ENCODE results near the gene PIGC.

PIGC gene

GRCh38 chr1:172427191-172427590 lies 16.7 kb downstream of the PIGC start:
- no peak for DNase-seq

DNA sequence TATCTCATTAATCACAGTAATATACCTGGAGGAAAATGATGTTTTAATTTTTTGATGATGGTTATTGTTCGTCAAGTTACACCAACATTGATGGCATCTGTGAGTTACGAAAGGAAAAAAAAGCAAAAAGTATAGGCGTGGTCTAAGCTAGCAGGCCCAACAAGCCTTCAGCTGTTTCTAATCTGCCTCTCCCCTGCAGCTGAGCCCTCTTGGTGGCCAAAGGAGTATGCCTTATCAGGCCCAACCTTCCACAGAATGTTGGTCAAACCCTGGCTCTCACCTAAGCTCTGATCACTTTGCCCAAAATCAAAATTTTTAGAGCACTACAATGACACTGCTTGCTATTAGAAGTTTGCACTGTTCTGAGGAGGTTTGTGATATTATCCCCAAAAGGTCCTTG lies 18.5 kb downstream of the PIGC start:
- DNase-seq, result no peak

DNA sequence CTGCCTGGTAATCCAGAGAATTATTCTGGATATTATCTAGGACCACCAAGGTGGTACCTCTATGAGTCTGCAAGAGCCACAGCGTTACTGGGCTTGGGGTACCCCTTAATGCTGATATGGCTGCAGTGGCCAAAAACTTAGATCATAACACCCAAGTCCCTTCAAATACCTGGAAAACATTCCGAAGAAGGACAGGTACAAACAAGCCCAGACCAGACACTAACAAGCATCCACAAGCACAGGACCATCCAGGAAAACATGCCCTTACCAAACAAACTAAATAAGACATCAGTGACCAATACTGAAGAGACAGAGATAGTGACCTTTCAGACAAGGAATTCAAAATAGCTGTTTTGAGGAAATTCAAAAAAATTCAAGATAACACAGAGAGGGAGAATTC lies 20.5 kb downstream of the PIGC start:
- DNase-seq, result no peak

- no peak for DNase-seq
Observed at GRCh38 chr1:172421974-172422604, 21.8 kb downstream of the PIGC start.

DNA sequence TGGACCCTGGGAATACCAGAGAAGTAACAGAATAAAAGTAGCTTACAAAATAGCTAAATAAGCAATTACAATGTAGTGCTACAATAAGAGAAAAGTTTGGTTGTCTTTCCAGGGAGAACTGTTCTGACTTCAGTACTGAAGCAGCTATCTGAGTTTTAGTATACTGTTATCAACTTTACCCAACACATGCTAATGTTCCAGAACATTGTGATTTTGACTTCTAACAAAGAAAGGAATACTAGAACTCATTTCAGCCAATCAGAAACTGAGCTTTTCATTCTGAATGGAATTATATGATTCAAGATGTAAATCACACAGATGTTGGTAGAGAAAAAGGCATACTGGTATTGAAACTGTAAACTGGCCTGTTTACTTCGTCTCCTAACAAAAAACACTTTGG lies 23.5 kb downstream of the PIGC start, which contains the start of gene C1orf105:
TSS of gene C1orf105 (plus strand) at position 301 of the 400 bp plus-strand sequence. CDS start 201 bp downstream, outside the sequence.
- no peak for DNase-seq

DNA sequence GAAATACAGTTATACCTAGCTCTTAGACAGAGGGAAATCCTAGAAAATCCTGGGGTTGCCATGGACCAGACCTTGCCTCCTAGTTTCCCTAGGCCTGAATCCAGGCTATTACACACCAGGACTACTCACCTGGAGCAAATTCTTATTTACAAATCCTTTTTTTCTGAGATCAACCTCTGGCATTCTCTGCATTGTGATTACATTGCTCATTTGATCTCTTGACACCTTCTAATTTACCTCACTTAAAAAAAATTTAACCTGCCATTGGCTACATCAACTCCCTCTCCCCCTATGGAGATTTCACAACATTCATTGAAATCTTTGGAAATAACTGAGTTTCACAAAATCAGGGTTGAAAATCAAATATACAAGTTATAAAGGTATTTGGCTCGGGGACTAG lies 26.3 kb downstream of the PIGC start:
- no peak for DNase-seq

DNA sequence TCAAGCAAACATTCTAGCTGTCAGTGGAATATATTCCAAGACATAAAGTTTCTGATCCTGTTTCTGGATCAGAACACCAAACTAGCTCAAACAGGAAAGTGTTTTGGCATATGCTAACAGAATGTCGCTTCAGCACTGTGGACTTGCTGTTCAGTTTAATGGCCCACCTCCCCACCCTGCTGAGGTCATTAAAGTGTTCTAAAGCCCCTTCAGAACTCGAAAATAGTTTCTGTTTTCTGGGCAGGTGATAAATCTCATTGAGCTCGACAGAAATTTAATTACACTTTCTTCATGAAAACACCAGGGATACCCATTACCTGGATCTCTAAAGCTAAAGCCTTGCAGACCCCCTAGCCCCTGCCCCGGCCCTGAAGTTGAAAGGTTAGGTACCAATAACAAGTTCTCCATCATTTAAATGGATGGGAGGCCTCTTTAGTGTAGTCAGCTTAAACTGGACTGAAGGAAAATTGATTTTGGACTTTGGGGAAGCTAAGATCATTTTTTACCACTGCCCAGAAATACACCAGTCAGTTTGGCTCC lies 27.3 kb downstream of the PIGC start:
- no peak for DNase-seq

DNA sequence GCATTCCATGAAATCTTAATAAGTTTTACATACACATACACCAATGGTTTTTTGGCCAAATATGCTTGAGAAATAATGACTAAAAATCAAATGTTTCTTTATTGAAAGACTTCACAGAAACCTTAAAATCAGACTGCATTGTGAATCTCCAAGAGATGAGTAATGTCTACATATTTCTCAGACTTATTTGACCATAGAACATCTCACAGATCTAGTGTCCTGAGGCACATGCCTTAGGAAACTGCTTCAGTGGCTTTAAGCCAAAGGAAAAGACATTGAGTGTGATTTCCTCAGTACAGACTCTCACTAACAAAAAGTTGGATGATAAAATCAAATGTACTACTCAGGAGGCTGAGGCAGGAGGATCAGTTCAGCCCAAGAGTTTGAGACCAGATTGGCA lies 29.5 kb downstream of the PIGC start:
- no peak for DNase-seq

DNA sequence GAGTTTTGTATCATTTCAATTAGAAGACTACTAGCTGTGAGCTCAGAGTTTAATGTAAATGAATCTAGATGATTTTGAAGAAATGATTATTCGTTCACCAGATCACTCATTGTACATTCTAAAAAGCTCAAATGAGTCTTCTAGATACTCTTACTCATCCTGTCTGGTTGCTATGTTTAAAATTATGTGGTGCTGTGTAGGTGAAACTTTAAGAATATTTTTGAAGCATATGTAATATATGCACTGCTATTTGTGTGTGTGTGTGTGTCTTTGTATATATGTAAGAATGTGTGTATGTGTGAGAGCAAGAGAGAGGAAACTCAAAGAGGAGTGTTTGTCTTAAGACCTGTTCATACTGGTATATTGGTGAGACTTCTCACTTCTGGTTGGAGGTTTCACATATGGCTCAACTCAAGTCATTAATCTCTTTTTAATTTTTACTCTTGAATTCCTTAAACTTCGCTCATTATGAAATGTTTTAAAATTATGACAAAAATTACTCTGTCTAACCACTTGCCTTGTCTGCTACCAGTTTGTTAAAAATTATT lies 32.0 kb downstream of the PIGC start:
- DNase-seq, result no peak

GRCh38 chr1:172410027-172410426 lies 33.8 kb downstream of the PIGC start:
- DNase-seq, result no peak

GRCh38 chr1:172408958-172409357 lies 34.9 kb downstream of the PIGC start:
- no peak for DNase-seq

GRCh38 chr1:172406968-172407367 lies 36.9 kb downstream of the PIGC start:
- no peak for DNase-seq

DNA sequence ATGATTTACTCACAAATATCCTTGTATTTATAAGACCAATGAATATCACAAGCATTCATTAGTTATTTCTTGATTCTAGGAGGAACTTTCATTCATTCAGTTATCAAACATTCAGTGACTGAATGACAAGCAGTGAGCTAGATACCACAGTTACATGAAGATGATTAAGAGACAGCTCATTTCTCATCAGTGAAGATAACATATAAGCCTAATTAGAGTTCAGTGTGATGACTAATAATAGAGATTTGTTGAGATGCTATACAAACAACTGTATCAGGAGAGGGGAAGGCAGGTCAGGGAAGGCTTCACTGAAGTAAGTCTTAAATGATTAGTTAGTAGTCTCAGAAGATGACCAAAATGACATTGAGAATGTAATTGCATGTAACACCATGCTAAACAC lies 38.0 kb downstream of the PIGC start:
- DNase-seq, result no peak

DNA sequence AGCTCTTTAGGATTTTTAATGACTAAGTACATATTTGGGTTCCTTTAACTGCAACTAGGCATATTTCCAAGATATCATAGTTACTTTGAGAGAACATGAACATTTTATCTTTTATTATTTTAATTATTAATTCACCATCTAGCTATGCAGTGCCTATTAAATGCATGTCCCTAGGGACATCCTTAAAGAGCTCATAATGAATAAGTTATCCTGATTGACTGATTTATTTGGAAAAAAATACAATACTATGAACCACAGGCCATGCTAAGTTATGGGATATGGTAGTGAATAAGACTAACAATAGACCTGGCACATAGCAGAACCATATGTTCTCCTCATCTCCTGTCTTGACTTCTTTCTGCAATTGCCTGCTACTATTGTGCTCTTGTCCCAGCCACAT lies 39.7 kb downstream of the PIGC start:
- DNase-seq, result no peak

GRCh38 chr1:172402878-172403569 lies 40.8 kb downstream of the PIGC start:
- no peak for DNase-seq

- DNase-seq, result no peak
Observed at GRCh38 chr1:172401892-172402291, 42.0 kb downstream of the PIGC start.

- no peak for DNase-seq
Observed at GRCh38 chr1:172401477-172401876, 42.4 kb downstream of the PIGC start.

GRCh38 chr1:172400722-172401105 lies 43.2 kb downstream of the PIGC start:
- no peak for DNase-seq

GRCh38 chr1:172399756-172400721 lies 43.8 kb downstream of the PIGC start:
- no peak for DNase-seq

GRCh38 chr1:172398970-172399755 lies 44.7 kb downstream of the PIGC start:
- DNase-seq, result peak; percentile 35

DNA sequence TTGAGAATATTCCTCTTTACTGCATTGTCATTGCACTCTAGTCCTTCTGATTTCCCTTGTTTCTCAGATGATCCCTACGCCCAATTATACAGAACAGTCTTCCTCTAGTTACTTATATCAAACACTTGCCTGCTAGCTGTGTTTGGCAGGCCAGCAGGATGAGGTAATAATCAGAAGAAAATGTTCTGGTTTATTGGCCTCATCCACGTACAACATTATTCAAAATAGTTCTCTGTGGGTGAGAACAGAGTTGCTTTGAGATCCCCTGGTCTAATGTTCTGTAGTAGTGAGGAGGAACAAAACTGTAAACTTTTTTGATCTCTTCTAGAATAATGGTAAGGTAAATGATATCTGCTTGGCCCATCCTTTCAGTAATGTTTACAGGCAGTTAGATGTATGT lies 45.7 kb downstream of the PIGC start:
- DNase-seq, result no peak

DNA sequence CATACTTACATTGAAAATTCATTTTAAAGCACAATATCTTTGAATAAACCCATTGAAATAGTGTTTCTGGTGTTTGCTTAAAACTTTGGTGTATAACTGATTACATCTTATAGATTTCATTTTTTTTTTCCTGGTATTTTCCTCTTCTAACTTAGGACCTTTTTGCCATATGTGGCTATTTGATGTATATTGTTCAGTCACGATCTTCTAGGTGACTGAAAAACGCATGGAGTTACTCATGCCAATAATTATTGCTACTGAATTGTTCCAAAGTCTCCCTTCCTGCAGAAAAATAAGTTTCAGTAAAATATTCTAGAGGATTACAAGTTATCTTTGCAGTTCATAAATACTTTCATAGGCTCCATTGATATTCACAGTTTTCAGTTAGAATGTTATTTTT lies 46.2 kb downstream of the PIGC start:
- DNase-seq, result no peak
